Muscle of back (tissue), 11 donors: ENCODE measurements around the gene NKX6-2. TPM values are rescaled to one million over a fixed set of nuclear protein-coding genes. Genes with fewer than 3 reads are reported as not detected.
A peak's percentile ranks its signal among the peaks of the same experiment; 100 is the strongest.

ENCODE experiments used
- DNase-seq, 3 donors: peaks; one replicate each; pipeline versions ENCODE4 v3.0.0 to v3.0.0-alpha.2; 2013
- polyA plus RNA-seq, 10 donors: library from polyadenylated mRNA; unstranded; fragments of 120-200 nt; gene quantifications; one replicate each; pipeline ENCODE4 v1.2.1, GENCODE V29; 2013; ENCODE audit not compliant: insufficient read length in 10 of 10

NKX6-2 gene
- polyA plus RNA-seq, 10 donors = 2.3 to 9.3 (median 5.7) TPM

DNA sequence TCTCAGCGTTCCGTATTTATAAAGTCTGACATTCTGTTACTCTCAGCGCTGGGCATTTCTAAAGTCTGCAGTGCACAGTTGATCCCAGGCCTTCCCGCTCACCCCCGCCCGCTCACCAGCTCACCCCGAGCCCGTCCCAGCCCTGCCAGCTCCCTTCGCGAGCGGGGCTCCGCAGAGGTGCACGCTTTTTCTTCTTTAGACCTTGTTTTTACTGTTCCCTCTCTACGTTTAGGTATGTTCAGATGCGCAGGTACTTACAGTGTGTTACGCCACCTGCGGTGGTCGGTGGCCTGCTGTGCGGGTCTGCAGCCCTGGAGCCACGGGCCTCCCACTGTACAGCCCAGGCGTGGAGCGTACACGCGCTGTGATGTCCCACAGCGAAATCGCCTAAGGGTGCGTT is 28.8 kb downstream of the NKX6-2 start:
- no peak for DNase-seq

DNA sequence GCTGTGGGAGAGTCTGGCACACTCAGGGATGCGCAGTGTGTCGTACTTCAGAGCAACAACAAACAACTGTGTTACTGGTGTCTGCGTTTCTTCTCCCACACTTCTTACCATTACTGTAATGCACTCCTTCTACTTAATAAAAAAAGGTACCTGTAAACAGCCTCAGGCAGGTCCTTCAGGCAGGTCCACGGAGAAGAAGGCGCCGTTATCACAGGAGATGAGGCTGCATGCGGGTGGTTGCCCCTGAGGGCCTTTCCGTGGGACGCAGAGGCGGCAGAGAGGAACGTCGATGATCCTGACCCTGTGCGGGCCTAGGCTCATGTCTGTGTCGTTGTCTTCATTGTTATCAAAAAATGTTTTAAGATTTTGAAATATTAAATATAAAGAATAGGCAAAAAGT is 29.4 kb downstream of the NKX6-2 start:
- DNase-seq = no peak

DNA sequence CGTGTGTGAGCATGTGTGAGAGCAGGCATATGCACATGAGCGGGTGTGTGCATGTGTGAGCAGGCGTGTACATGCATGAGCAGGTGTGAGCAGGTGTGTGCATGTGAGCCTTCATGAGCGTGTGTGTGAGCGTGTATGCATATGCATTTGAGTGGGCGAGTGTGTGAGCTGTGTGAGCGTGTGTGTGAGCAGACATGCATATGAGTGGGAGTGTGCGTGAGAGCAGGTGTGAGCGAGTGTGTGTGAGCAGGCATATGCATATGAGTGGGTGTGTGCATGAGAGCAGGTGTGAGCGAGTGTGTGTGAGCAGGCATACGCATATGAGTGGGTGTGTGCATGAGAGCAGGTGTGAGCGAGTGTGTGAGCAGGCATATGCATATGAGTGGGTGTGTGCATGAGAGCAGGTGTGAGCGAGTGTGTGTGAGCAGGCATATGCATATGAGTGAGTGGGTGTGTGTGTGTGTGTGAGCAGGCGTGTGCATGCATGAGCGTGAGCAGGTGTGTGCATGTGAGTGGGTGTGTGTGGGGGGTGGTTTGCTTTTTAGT is 30.7 kb downstream of the NKX6-2 start:
- DNase-seq = no peak

GRCh38 chr10:132754071-132754470 is 31.9 kb downstream of the NKX6-2 start:
- DNase-seq = no peak

GRCh38 chr10:132753596-132753995 is 32.4 kb downstream of the NKX6-2 start:
- no peak for DNase-seq

DNA sequence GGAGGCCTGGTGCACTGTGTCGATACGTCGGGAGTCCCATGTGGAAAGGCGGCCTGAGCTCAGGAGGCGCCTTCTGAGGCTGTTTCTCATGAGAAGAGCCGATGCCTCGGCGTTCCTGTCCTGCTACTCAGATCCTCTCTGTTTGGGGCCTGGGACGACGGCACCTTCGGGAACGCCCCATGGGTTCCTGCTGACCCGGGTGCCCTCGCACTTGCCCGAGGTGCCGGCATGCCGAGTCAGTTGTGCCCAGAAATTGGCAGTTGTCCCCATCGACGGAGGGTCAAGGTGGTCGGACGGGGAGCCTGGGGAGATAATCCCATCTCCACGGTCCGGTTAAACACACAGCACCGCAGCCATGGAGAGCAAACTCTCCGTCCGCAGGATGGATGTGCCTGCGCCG is 33.0 kb downstream of the NKX6-2 start:
- DNase-seq = no peak

DNA sequence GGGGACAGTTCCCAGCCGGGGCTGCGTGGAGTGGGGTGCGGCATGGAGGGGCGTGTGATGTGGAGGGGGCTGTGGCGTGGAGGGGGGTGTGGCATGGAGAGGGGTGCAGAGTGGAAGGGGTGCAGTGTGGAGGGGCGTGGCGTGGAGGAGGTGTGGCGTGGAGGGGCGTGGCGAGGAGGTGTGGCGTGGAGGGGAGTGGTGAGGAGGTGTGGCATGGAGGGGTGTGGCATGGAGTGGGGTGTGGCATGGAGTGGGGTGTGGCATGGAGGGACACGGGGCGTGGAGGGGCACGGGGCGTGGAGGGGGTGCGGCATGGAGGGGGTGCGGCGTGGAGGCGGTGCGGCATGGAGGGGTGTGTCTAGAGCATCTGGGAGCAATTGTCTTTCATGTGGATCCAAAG is 33.6 kb downstream of the NKX6-2 start:
- DNase-seq = no peak

- DNase-seq = no peak
Measured at GRCh38 chr10:132750936-132751335, 35.0 kb downstream of the NKX6-2 start.

GRCh38 chr10:132749371-132749795 is 36.6 kb downstream of the NKX6-2 start:
- DNase-seq = no peak

DNA sequence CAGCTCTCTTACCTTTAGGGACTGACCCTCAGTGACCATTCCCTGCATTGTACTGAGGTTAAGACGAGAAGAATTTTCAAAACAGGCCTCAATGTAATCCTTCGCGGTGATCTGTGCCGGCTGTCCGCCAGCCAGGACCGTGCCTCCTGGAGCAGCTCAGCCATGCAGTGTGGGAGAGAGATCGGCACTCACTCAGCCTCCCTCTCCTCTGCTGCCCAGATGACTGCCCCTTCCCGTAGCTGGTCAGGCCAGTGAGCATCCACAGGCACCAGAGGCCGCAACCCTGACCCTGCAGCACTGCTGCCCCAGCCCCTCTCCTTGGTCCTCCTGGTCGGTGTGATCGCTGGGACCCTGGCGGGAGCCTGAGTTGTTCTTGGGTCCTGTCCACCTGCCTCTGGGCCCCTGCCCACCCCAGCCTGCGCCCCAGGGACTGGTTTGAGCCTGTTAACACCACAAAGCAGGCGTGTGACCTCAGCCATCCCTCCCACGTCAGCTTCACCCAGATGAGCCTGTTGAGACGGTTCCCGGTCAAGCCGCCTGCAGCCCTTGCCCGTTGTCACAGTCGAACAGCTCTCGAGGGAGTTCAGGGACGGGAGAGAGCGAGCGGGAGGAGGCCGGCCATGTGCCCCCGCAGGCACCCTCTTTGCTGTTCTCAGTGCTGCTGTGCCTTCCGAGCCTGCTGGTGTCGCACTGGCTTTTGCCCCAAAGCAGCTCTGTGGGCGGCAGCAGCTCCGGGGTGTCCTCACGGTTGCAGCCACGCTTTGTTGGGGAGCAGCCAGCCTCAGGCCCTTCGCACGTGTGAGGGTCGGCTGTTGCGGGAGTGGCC is 37.2 kb downstream of the NKX6-2 start:
- no peak for DNase-seq

DNA sequence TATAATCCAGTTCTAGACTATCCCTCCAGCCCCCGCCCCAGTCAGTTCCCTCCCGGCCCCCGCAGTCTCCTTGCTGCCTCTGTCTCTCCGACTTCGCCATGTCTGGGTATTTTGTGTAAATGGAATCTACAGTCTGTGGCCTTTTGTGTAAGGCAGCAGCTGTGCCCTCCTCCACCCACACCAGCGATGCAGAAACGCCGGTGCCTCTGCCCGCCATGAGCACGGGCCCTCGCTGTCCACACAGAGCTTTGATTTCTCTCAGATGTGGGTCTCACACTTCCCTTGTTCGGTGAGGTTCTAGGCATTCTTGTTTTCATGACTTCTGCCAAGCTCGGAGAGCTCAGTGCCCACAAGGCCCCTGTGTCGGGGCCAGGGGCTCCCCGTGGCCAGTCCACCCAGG is 37.8 kb downstream of the NKX6-2 start:
- DNase-seq = no peak

DNA sequence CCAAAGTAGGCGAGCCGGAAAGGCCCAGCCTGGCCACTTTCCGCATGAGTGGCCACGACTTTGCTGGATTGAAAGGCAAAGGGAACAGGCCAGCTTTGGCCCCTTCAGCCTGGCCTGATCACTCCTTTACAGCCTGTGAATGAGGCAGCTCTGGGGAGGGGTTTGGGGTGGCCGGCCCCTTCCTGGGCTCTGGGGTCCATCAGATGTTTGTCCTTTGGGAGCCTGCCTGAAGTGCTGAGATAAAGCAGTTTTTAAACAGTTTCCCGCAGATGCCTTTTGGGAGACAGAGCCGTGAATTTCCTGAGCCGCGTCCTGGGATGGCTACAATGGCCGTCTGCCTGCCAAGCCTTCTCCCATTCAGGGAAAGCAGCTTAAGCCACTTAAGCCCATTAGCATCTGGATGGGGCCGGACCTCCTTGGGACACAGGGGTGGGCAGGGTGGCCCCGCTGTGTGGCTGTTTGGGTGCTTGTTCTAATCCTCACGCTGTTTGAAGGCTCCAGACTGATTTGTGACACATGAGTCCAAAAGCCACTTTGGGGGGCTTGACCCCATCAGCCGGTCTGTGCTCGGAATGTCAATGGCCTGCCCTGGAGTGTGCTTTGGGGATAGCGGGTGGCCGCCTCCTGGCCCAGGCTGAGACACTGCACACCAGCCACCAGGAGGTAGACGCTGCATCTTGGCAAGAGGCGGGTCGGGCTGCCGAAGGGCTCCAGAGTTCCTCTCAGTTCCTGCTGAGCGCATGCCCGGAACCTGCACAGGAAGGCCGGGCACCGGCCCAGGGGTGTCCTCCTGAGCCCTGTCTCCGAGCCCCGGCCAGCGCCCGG is 38.9 kb downstream of the NKX6-2 start:
- DNase-seq = no peak

DNA sequence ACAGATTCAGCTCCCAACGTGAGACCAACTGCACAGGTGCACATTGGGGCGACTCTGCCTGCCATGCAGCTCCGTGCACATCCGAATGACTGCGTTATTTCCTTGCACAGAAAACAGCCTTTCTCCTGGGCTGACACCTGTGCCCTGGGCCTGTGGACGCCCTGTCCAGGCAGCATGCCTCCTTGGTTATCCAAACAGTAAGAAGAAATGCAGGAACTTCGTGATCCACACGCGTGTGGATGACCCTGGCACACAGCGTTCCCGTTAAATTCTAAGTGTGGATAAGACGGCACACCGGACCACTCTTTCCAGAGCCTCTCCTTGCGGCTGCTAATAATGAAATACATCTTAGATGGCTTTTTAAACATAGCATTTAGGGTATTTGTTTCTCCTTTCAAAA is 39.6 kb downstream of the NKX6-2 start:
- no peak for DNase-seq

DNA sequence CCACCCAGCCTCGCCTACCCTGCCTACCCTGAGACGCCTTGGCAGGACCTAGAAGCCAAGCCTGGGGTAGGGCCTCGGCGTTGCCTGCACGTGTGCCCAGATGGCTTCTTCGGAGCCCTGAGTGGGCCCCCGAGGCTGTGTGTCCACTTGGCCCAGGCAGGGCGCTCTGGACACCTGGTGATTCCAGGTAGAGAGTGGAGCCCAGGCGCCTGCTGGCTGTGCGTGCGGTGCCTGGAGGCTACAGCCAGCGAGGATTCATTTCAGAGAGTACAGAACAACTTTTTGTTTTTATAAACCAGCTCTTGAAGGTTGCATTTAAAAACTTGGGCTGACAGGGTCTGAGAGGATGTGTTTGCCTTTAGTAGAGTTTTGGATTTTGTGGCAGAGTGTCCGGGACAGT is 40.0 kb downstream of the NKX6-2 start:
- no peak for DNase-seq

- no peak for DNase-seq
Measured at GRCh38 chr10:132745511-132745910, 40.4 kb downstream of the NKX6-2 start.

- no peak for DNase-seq
Measured at GRCh38 chr10:132744839-132745238, 41.1 kb downstream of the NKX6-2 start.

- DNase-seq = no peak
Measured at GRCh38 chr10:132743925-132744490, 41.9 kb downstream of the NKX6-2 start.

- DNase-seq = peak in 2 of 3 donors; percentile 16 to 45
Measured at GRCh38 chr10:132743196-132743924, 42.6 kb downstream of the NKX6-2 start.

- DNase-seq = peak in 1 of 3 donors; percentile 35
Measured at GRCh38 chr10:132742837-132743194, 43.1 kb downstream of the NKX6-2 start.

- DNase-seq = no peak
Measured at GRCh38 chr10:132742167-132742836, 43.6 kb downstream of the NKX6-2 start.

DNA sequence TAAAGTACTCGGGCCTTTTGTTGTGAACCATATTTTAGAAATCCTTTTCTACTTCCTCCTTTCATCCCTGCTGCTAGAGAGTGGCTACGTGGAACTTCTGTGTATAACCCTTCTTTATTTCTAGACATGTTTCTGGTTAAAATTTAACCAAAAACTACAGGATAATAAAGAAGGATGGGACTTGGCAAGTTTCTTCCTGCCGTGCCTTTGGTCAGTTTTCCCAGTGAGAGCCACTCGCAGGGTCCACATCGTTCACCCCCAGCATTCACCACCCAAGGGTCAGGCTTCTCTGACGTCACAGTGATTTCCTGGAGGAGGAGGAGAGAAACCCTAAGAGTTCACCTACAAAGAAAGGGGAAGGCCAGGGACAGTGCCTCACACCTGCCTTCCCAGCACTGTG is 45.4 kb downstream of the NKX6-2 start:
- no peak for DNase-seq
